Erythroblast (primary cell): Measurements from ENCODE around the gene SOX5.

Source experiments
- GATA1 ChIP-seq: IDR thresholded peaks from 2 replicates; pipeline ENCODE4 v1.6.1; 2011; ENCODE audit warnings: low read depth, mild to moderate bottlenecking, control low read depth, low read length, moderate library complexity
- POLR2A ChIP-seq: IDR thresholded peaks from 2 replicates; pipeline ENCODE4 v1.6.1; 2011; ENCODE audit warnings: mild to moderate bottlenecking, low read length

DNA sequence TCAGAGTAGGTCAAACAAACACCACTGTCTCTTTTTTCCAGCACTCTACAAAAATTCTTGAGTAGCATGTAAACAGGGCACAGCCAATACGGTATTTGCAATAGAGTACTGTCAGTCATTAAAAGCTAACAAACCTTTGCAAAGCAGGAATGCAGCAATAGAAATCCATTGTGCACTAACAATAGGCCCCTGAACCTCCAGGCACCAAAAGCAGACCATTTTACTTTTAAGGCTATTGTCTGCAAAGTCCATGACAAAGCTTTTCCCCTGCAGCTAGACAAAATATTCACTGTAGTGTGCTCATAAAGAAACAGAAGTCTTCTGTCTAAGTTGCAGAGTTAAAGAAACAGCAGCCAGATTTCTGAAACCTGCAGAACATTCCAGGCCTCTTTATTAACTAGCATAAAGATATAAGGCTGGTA is 191.9 kb downstream of the SOX5 start:
- no peak for TF ChIP-seq POLR2A
- TF ChIP-seq GATA1 = no peak
